PC-3 (cell line): Measurements from ENCODE around the gene MAPK12.

Experiments used
- CTCF ChIP-seq: fragments of 300-600 bp; sonication (generic); conservative IDR thresholded peaks from 2 replicates; pipeline ENCODE4 v1.5.1; 2017; ENCODE audit warnings: antibody characterized with exemption, low read depth, mild to moderate bottlenecking, low read length
- EZH2 ChIP-seq: fragments of 300-600 bp; sonication (generic); IDR thresholded peaks from one replicate; pipeline ENCODE4 v1.6.1; 2017; ENCODE audit warnings: antibody characterized with exemption, mild to moderate bottlenecking, low read length; ENCODE audit not compliant: unreplicated experiment
- EZH2phosphoT487 ChIP-seq: fragments of 300-600 bp; sonication (generic); IDR thresholded peaks from 2 replicates; pipeline ENCODE4 v1.6.1; 2018; ENCODE audit warnings: mild to moderate bottlenecking, antibody characterized with exemption, low read length, borderline replicate concordance

- TF ChIP-seq CTCF (no peak), EZH2 (no peak), EZH2phosphoT487 (no peak)
Observed at GRCh38 chr22:50272044-50272802, 10.7 kb upstream of the MAPK12 start.
